Tibial nerve (tissue), 4 donors: Measurements from ENCODE around the gene MRPL52. TPM values are rescaled to one million over a fixed set of nuclear protein-coding genes. Genes with fewer than 3 reads are reported as not detected.
A peak's percentile ranks its signal among the peaks of the same experiment; 100 is the strongest.

ENCODE experiments used
- DNase-seq, 2 donors: peaks; one replicate each; pipeline ENCODE4 v3.0.0-alpha.2; 2019; ENCODE audit warnings: low spot score in 2 of 2
- H3K27ac ChIP-seq, 4 donors: fragments of 200-600 bp; sonication (generic) in 3 of 4; one replicate each; pipeline ENCODE4 v1.5.1; 2017 to 2019; ENCODE audit warnings: mild to moderate bottlenecking in 1 of 4
- H3K27me3 ChIP-seq, 2 donors: fragments of 200-600 bp; sonication (generic) in 1 of 2; one replicate each; pipeline versions ENCODE4 v1.5.1 to v1.6.0; 2017 to 2019
- H3K36me3 ChIP-seq, 3 donors: fragments of 200-600 bp; sonication (generic); one replicate each; pipeline ENCODE4 v1.5.1; 2018 to 2019
- H3K4me1 ChIP-seq, 4 donors: fragments of 200-600 bp; sonication (generic) in 3 of 4; one replicate each; pipeline ENCODE4 v1.5.1; 2017 to 2019
- H3K4me3 ChIP-seq, 4 donors: fragments of 200-600 bp; sonication (generic) in 3 of 4; one replicate each; pipeline ENCODE4 v1.5.1; 2017 to 2019; ENCODE audit warnings: mild to moderate bottlenecking in 1 of 4, moderate library complexity in 1 of 4
- H3K9me3 ChIP-seq, 4 donors: fragments of 200-600 bp; sonication (generic) in 3 of 4; one replicate each; pipeline ENCODE4 v1.5.1; 2017 to 2019
- CTCF ChIP-seq, 5 experiments: fragments of 200-600 bp in 3 of 5; fragments of 450-650 bp in 2 of 5; sonication (generic) in 3 of 5; IDR thresholded peaks; one replicate each; pipeline ENCODE4 v1.5.1; 2016 to 2019; ENCODE audit warnings: antibody characterized with exemption in 5 of 5, mild to moderate bottlenecking in 3 of 5, moderate library complexity in 2 of 5
- EP300 ChIP-seq, 2 donors: sonication (generic); formaldehyde crosslinking; IDR thresholded peaks; one replicate each; pipeline ENCODE4 v1.6.1; 2017; ENCODE audit warnings: antibody characterized with exemption in 2 of 2, mild to moderate bottlenecking in 1 of 2
- POLR2A ChIP-seq, 2 donors: fragments of 450-650 bp; IDR thresholded peaks; one replicate each; pipeline ENCODE4 v1.6.1; 2017; ENCODE audit warnings: antibody characterized with exemption in 2 of 2, mild to moderate bottlenecking in 2 of 2, moderate library complexity in 2 of 2
- whole genome bisulfite sequencing, 2 donors: methylation state at CpG; one replicate each; pipeline ENCODE4 v1.1.5; 2018; 5-methylcytosine and 5-hydroxymethylcytosine counted together
- total RNA-seq, 4 donors: library from RNA; depleted of rRNA; stranded (reverse); fragments of >200 nt; gene quantifications; one replicate each; pipeline ENCODE4 v1.1.0, GENCODE V29; 2016

The MRPL52 gene
- total RNA-seq, 4 donors from 2014 or later: 26.7 to 44.0 (median 30.2) TPM

GRCh38 chr14:22837114-22837749 is 7.5 kb downstream of the MRPL52 start:
- 0 to 5% methylated on average over 45 to 51 of the region's 57 CpGs for WGBS, 2 donors
- no peaks in the 10 kb centered on the region for H3K27me3 ChIP-seq
- H3K36me3 ChIP-seq: peaks cover under 1 to 38% (median 16%) of the 10 kb centered on the region in 3 donors
- H3K4me1 ChIP-seq: peaks cover 0 to 47% (median 13%) of the 10 kb centered on the region in 4 donors
- H3K4me3 ChIP-seq: peak overlapping the region; percentile 75 to 99 (median 82)
- DNase-seq: peak in 1 of 2 donors; percentile 41
- no peaks in the 10 kb centered on the region for H3K9me3 ChIP-seq
- H3K27ac ChIP-seq: peak overlapping the region; percentile 96 to 100 (median 96)
- TF ChIP-seq EP300 (IDR thresholded peaks at IDR 0.05): peak in 1 of 2 donors; percentile 13
- no peak for TF ChIP-seq CTCF (IDR thresholded peaks at IDR 0.05)
- TF ChIP-seq POLR2A (IDR thresholded peaks at IDR 0.05): no peak

- Histone ChIP-seq H3K9me3 (no peaks in the 10 kb centered on the region), H3K4me3 (peak overlapping the region; percentile 75 to 99 (median 82)), H3K36me3 (peaks cover 4 to 38% (median 16%) of the 10 kb centered on the region in 3 donors), H3K27me3 (no peaks in the 10 kb centered on the region), H3K27ac (peak overlapping the region; percentile 96 to 100 (median 96)), H3K4me1 (peaks cover 0 to 54% (median 13%) of the 10 kb centered on the region in 4 donors)
- peak; percentile 68 to 77 for DNase-seq
- peak in 1 of 5 experiments; percentile 20 for TF ChIP-seq CTCF (IDR thresholded peaks at IDR 0.05)
- TF ChIP-seq EP300 (IDR thresholded peaks at IDR 0.05): peak in 1 of 2 donors; percentile 73
- TF ChIP-seq POLR2A (IDR thresholded peaks at IDR 0.05): peak in 1 of 2 donors; percentile 52
- 11 to 12% methylated on average over 24 to 25 of the region's 25 CpGs for WGBS, 2 donors
Observed at GRCh38 chr14:22837750-22838538, 8.3 kb downstream of the MRPL52 start.

GRCh38 chr14:22838631-22839041 is 8.9 kb downstream of the MRPL52 start:
- Histone ChIP-seq H3K4me3 (peak overlapping the region; percentile 75 to 99 (median 82)), H3K27ac (peak overlapping the region; percentile 96 to 100 (median 96)), H3K4me1 (peaks cover 0 to 61% (median 13%) of the 10 kb centered on the region in 4 donors), H3K36me3 (peaks cover 4 to 38% (median 21%) of the 10 kb centered on the region in 3 donors), H3K27me3 (no peaks in the 10 kb centered on the region), H3K9me3 (no peaks in the 10 kb centered on the region)
- no peak for TF ChIP-seq POLR2A (IDR thresholded peaks at IDR 0.05)
- peak in 1 of 2 donors; percentile 61 for TF ChIP-seq EP300 (IDR thresholded peaks at IDR 0.05)
- 0 to 17% methylated on average over 5 to 6 of the region's 6 CpGs for WGBS, 2 donors
- no peak for DNase-seq

- Histone ChIP-seq H3K27me3 (no peaks in the 10 kb centered on the region), H3K4me3 (peak overlapping the region; percentile 75 to 99 (median 82)), H3K9me3 (no peaks in the 10 kb centered on the region), H3K4me1 (peaks cover 0 to 61% (median 13%) of the 10 kb centered on the region in 4 donors), H3K27ac (peak overlapping the region; percentile 96 to 100 (median 96)), H3K36me3 (peaks cover 4 to 38% (median 18%) of the 10 kb centered on the region in 3 donors)
- TF ChIP-seq POLR2A (IDR thresholded peaks at IDR 0.05): no peak
- peak in 1 of 2 donors; percentile 45 for TF ChIP-seq EP300 (IDR thresholded peaks at IDR 0.05)
- WGBS, 2 donors: 25 to 40% methylated on average over 3 to 6 of the region's 6 CpGs
- DNase-seq: no peak
Observed at GRCh38 chr14:22839159-22839779, 9.6 kb downstream of the MRPL52 start.

- peaks cover 0 to 72% (median 20%) of the 10 kb centered on the region in 4 donors for H3K4me1 ChIP-seq
- WGBS, 2 donors: 90 to 94% methylated on average over 9 of the region's 9 CpGs
Observed at GRCh38 chr14:22841311-22841710, 11.6 kb downstream of the MRPL52 start.

More at GRCh38 chr14:22841311-22841710, 11.6 kb downstream of the MRPL52 start:
- TF ChIP-seq CTCF (IDR thresholded peaks at IDR 0.05) (no peak), POLR2A (IDR thresholded peaks at IDR 0.05) (no peak), EP300 (IDR thresholded peaks at IDR 0.05) (no peak)
- Histone ChIP-seq H3K36me3 (peaks cover 4 to 54% (median 18%) of the 10 kb centered on the region in 3 donors), H3K9me3 (no peaks in the 10 kb centered on the region), H3K27me3 (no peaks in the 10 kb centered on the region), H3K27ac (peak overlapping the region in 2 of 4 donors; percentile 26 to 57), H3K4me3 (no peak overlapping the region)
- DNase-seq: no peak
